Prostate gland (tissue), 2 donors: ENCODE measurements around the gene HIP1R.

Experiments
- POLR2A ChIP-seq: fragments of 450-650 bp; IDR thresholded peaks from one replicate; pipeline ENCODE4 v1.6.1; 2016; ENCODE audit warnings: antibody characterized with exemption, mild to moderate bottlenecking
- POLR2AphosphoS5 ChIP-seq: sonication (generic); formaldehyde crosslinking; IDR thresholded peaks from one replicate; pipeline ENCODE4 v1.6.1; 2017; ENCODE audit warnings: antibody characterized with exemption
- TF ChIP-seq, protein P1 (sequence below), 4 experiments: fragments of 200-600 bp in 2 of 4; fragments of 450-650 bp in 2 of 4; sonication (generic) in 2 of 4; IDR thresholded peaks; 1 replicate in 3 of 4; 2 replicates in 1 of 4; pipeline ENCODE4 v1.5.1; 2016 to 2019; ENCODE audit warnings: antibody characterized with exemption in 4 of 4, mild to moderate bottlenecking in 2 of 4, moderate library complexity in 2 of 4

DNA sequence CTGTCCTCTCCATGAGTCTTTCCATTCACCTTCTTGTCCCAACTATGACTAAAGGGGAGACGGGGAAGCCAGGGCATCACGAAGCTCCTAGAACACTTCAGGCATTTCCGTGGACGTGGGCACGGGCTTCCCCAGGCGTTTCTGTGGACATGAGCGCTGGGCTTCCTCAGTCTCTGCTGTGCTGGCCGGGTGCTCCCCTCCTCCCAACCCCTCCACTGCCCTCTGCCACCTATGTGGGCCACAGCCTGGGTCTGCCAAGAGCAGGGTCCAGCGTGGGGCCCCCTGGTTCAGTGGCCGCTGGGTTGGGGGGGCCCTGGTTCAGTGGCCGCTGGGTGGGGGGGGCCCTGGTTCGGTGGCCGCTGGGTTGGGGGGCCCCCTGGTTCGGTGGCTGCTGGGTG, 14.8 kb downstream of the HIP1R start:
- TF ChIP-seq POLR2AphosphoS5, result no peak
- TF ChIP-seq, protein P1, sequence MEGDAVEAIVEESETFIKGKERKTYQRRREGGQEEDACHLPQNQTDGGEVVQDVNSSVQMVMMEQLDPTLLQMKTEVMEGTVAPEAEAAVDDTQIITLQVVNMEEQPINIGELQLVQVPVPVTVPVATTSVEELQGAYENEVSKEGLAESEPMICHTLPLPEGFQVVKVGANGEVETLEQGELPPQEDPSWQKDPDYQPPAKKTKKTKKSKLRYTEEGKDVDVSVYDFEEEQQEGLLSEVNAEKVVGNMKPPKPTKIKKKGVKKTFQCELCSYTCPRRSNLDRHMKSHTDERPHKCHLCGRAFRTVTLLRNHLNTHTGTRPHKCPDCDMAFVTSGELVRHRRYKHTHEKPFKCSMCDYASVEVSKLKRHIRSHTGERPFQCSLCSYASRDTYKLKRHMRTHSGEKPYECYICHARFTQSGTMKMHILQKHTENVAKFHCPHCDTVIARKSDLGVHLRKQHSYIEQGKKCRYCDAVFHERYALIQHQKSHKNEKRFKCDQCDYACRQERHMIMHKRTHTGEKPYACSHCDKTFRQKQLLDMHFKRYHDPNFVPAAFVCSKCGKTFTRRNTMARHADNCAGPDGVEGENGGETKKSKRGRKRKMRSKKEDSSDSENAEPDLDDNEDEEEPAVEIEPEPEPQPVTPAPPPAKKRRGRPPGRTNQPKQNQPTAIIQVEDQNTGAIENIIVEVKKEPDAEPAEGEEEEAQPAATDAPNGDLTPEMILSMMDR (IDR thresholded peaks at IDR 0.05), result no peak
- TF ChIP-seq POLR2A, result no peak
